Pancreas (tissue), 10 donors: ENCODE results near the gene PROZ. TPM values are rescaled to one million over a fixed set of nuclear protein-coding genes. Genes with fewer than 3 reads are reported as not detected.

Experiments used
- ATAC-seq, 4 donors: fragments of 200-7000 bp; cut with Tn5 transposase; one replicate each; pipeline versions ENCODE4 v1.8.0 to v1.9.1; 2020; ENCODE audit warnings: mild to moderate bottlenecking in 4 of 4, moderate library complexity in 4 of 4
- DNase-seq, 6 donors: peaks; one replicate each; pipeline ENCODE4 v3.0.0-alpha.2; 2020
- FAIRE-seq: peaks from 2 replicates; lab custom pipeline; 2012; peaks lifted over from hg19 to GRCh38; lab: Jason Lieb, UNC
- H3K27ac ChIP-seq, 4 donors: fragments of 200-600 bp; sonication (generic); 1 replicate in 3 of 4; 2 replicates in 1 of 4; pipeline versions ENCODE4 v1.5.0 to v1.8.0; 2020
- H3K27me3 ChIP-seq, 4 donors: fragments of 200-600 bp; one replicate each; pipeline ENCODE4 v1.8.0; 2021
- H3K36me3 ChIP-seq, 3 donors: fragments of 200-600 bp; sonication (generic) in 1 of 3; one replicate each; pipeline versions ENCODE4 v1.5.0 to v1.8.0; 2020 to 2021
- H3K4me1 ChIP-seq, 3 donors: fragments of 200-600 bp; one replicate each; pipeline ENCODE4 v1.8.0; 2021
- H3K4me3 ChIP-seq, 4 donors: fragments of 200-600 bp; sonication (generic) in 2 of 4; one replicate each; pipeline versions ENCODE4 v1.5.0 to v1.8.0; 2020 to 2021
- H3K9me3 ChIP-seq, 4 donors: fragments of 200-600 bp; one replicate each; pipeline ENCODE4 v1.8.0; 2021
- WGBS, 2 donors: extraction: QIAGEN DNeasy Blood & Tissue Kit; methylation state at CpG; one replicate each; pipeline ENCODE4 v1.1.7; 2013; 5-methylcytosine and 5-hydroxymethylcytosine counted together
- intact Hi-C, 3 donors: fragments of 100-400 bp; cut with DNase I; formaldehyde crosslinking; loops; one replicate each; pipeline versions ENCODE4 v1.11.1 to v1.14.2; 2022
- polyA plus RNA-seq, 2 donors: library from polyadenylated mRNA; stranded (reverse); fragments of 200-250 nt; gene quantifications; one replicate each; pipeline ENCODE4 v1.2.3, GENCODE V29; 2013
- total RNA-seq, 6 donors: library from RNA; stranded (reverse); fragmentation: NEBNext Ultra II Directional in 4 of 6; extraction: Animal tissue kit (Norgen Biotek cat#: 25700) in 4 of 6; gene quantifications; one replicate each; pipeline versions ENCODE4 v1.2.1 to v1.2.4, GENCODE V29; 2021 to 2023
- TF ChIP-seq, protein P1 (sequence below), 4 donors: fragments of 200-600 bp; sonication (generic) in 3 of 4; IDR thresholded peaks; one replicate each; pipeline versions ENCODE4 v1.5.0 to v1.8.0; 2021; ENCODE audit warnings: antibody characterized with exemption in 4 of 4
- donor health status: healthy with polysubstance abuse.
- donor health status: DM: no; HTN: no; CAD: no; lungs with moderate emphysema.
- donor health status: DM: no; HTN: no; CAD: no.
- donor health status: control.
- donor health status: control.
- donor health status: Bipolar disorder and iron deficiency.
- donor health status: DM: yes; HTN: yes; CAD: no.
- donor health status: DM: no; HTN: no; CAD: no.
- donor health status: DM: no; HTN: no; CAD: no.
- donor health status: DM: yes; HTN: yes; CAD: no.

Gene PROZ
- total and polyA plus RNA-seq, 8 donors: 0.05 TPM; not detected in 7

DNA sequence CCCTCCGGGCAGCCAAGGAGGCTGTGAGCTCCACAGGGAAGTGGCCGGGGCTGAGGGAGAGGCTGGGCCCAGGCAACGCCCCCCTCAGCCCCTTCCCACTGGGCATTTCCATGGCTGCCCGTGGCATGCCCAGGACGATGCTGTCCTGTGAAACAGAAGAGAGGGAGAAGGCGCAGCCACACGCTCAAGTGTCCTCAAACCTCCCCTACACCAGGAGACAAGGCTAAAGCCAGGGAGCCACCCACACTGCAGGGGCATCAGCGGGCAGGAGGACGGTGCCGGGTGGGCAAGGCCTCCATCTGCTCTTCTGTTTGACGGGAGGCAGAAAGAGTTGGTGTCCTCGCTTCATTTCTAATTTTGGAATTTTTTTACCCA is 14.2 kb upstream of the PROZ start:
- no peak overlapping the region for H3K27ac ChIP-seq
- no peaks in the 10 kb centered on the region for H3K36me3 ChIP-seq
- H3K4me3 ChIP-seq: no peak overlapping the region
- TF ChIP-seq, protein P1, sequence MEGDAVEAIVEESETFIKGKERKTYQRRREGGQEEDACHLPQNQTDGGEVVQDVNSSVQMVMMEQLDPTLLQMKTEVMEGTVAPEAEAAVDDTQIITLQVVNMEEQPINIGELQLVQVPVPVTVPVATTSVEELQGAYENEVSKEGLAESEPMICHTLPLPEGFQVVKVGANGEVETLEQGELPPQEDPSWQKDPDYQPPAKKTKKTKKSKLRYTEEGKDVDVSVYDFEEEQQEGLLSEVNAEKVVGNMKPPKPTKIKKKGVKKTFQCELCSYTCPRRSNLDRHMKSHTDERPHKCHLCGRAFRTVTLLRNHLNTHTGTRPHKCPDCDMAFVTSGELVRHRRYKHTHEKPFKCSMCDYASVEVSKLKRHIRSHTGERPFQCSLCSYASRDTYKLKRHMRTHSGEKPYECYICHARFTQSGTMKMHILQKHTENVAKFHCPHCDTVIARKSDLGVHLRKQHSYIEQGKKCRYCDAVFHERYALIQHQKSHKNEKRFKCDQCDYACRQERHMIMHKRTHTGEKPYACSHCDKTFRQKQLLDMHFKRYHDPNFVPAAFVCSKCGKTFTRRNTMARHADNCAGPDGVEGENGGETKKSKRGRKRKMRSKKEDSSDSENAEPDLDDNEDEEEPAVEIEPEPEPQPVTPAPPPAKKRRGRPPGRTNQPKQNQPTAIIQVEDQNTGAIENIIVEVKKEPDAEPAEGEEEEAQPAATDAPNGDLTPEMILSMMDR (IDR thresholded peaks at IDR 0.05): no peak
- H3K27me3 ChIP-seq: no peaks in the 10 kb centered on the region
- FAIRE-seq (no peak), ATAC-seq (no peak), DNase-seq (no peak)
- H3K9me3 ChIP-seq: no peaks in the 10 kb centered on the region
- WGBS, 2 donors: 77 to 90% methylated on average over 12 of the region's 12 CpGs
- intact Hi-C loops: no loop called here
- no peaks in the 10 kb centered on the region for H3K4me1 ChIP-seq

DNA sequence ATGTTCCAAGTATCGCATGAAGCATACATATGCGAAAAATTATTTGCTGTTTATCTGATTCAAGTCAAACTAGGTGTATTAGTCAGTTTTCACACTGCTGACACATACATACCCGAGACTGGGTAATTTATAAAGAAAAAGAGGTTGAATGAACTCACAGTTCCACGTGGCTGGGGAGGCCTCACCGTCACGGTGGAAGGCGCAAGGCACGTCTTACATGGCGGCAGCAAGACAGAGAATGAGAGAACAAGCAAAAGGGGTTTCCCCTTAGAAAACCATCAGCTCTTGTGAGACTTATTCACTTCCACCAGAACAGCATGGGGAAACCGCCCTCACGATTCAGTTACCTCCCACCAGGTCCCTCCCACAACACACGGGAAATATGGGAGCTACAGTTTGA is 13.0 kb upstream of the PROZ start:
- DNase-seq: no peak
- H3K27ac ChIP-seq: no peak overlapping the region
- no peaks in the 10 kb centered on the region for H3K4me1 ChIP-seq
- WGBS, 2 donors: 83 to 92% methylated on average over 12 of the region's 12 CpGs
- no peaks in the 10 kb centered on the region for H3K9me3 ChIP-seq
- intact Hi-C loops: no loop called here
- no peaks in the 10 kb centered on the region for H3K27me3 ChIP-seq
- FAIRE-seq: no peak
- no peak overlapping the region for H3K4me3 ChIP-seq
- no peaks in the 10 kb centered on the region for H3K36me3 ChIP-seq
- TF ChIP-seq, protein P1 (IDR thresholded peaks at IDR 0.05): no peak
- no peak for ATAC-seq

DNA sequence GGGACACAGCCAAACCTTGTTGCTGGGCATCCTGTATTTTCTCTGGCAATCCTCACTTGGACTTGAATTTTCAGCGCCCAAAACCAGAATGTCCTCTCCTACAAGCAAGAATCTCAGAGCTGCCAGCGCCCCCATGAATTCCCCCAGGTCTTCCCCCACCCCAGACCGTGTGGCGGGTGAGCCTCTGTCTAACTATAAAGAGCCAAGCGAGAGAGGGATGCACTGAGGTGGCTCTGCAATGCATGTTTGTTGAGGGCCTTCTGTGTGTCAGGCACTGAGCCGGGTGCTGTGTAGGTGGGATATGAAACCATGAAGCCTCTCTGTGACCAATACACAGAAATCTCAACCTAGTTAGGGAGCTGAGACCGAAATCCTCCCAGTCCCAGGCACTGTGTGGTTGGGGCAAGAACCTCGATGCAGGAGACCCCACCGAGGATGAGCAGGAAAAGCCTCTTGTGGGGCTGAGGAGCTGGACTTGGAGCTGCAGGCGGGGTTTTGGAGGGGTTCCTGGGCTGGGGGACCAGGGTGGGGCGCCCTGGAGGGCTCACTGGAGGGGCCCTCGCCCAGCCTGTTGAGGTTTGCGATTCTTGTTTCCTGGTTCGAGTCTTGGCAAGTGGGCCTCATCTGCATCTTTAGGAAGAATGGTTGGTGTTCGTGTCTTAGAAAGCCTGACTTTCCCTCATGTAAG is 12.4 kb upstream of the PROZ start:
- Histone ChIP-seq H3K4me3 (no peak overlapping the region), H3K36me3 (no peaks in the 10 kb centered on the region), H3K4me1 (no peaks in the 10 kb centered on the region), H3K27ac (no peak overlapping the region), H3K27me3 (no peaks in the 10 kb centered on the region), H3K9me3 (no peaks in the 10 kb centered on the region)
- WGBS, 2 donors: 79 to 90% methylated on average over 15 of the region's 15 CpGs
- TF ChIP-seq, protein P1 (IDR thresholded peaks at IDR 0.05): no peak
- intact Hi-C loops: no loop called here
- DNase-seq (no peak), FAIRE-seq (no peak), ATAC-seq (no peak)

DNA sequence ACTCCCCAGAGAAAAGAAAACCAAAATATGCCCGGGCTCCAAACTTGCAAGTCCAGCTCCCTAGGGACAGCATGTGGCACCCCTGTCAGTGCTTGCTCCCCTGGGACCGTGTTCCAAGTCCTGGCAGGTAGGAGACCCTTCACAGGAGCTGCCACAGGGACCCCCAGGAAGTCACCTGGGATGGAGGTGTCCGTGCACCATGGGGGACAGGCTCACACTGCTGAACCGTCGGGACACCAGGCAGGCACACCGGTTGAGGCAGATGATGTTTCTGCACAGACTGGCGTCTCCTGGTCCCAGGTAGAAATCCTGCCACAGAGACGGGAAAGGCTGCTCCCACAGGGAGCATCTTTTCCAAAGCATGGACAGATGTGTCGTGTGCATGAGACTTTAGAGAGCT is 11.7 kb upstream of the PROZ start:
- no peaks in the 10 kb centered on the region for H3K9me3 ChIP-seq
- FAIRE-seq (no peak), ATAC-seq (no peak), DNase-seq (no peak)
- H3K27ac ChIP-seq: no peak overlapping the region
- no peaks in the 10 kb centered on the region for H3K4me1 ChIP-seq
- H3K4me3 ChIP-seq: no peak overlapping the region
- 69 to 77% methylated on average over 9 of the region's 9 CpGs for WGBS, 2 donors
- intact Hi-C loops: no loop called here
- no peaks in the 10 kb centered on the region for H3K36me3 ChIP-seq
- TF ChIP-seq, protein P1 (IDR thresholded peaks at IDR 0.05): no peak
- H3K27me3 ChIP-seq: no peaks in the 10 kb centered on the region

DNA sequence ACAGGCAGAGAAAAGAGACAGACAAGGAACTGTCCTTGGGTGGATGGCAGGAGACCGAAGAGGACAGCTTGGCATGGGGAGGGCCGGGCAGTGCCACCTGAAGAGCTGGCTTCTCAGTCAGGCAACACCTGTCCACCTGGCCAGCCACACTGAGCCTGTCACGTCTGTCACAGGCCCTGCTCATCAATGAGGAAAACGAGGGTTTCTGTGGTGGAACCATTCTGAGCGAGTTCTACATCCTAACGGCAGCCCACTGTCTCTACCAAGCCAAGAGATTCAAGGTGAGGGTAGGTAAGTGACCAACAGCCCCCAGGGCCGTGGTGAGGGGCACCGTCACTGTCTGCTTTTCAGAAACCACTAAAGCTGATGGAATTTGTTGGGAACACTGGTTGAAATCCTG is 11.2 kb upstream of the PROZ start:
- Histone ChIP-seq H3K36me3 (no peaks in the 10 kb centered on the region), H3K9me3 (no peaks in the 10 kb centered on the region), H3K4me3 (no peak overlapping the region), H3K27ac (no peak overlapping the region), H3K4me1 (no peaks in the 10 kb centered on the region), H3K27me3 (no peaks in the 10 kb centered on the region)
- no peak for FAIRE-seq
- TF ChIP-seq, protein P1 (IDR thresholded peaks at IDR 0.05): no peak
- no peak for ATAC-seq
- intact Hi-C loops: no loop called here
- DNase-seq: no peak
- WGBS, 2 donors: 66 to 70% methylated on average over 8 of the region's 8 CpGs
